ENCODE data around the gene CADM2.

GRCh38 chr3:85102781-85103180 is 144.0 kb downstream of the CADM2 start:
- TF ChIP-seq CTCF (conservative IDR thresholded peaks at IDR 0.05; ENCODE audit: low read depth, low read length) = no peak
- TF ChIP-seq EZH2 (IDR thresholded peaks at IDR 0.05; ENCODE audit: borderline replicate concordance, low read depth, low read length, poor library complexity, severe bottlenecking) = no peak

All from A673 (cell line).